ENCODE data around the gene ZNF700.
"Not testable (repeated sequence)": the region's sequence is repeated elsewhere in the genome, so short reads cannot be mapped to it uniquely, and the experiment has no call there.

Gene ZNF700

DNA sequence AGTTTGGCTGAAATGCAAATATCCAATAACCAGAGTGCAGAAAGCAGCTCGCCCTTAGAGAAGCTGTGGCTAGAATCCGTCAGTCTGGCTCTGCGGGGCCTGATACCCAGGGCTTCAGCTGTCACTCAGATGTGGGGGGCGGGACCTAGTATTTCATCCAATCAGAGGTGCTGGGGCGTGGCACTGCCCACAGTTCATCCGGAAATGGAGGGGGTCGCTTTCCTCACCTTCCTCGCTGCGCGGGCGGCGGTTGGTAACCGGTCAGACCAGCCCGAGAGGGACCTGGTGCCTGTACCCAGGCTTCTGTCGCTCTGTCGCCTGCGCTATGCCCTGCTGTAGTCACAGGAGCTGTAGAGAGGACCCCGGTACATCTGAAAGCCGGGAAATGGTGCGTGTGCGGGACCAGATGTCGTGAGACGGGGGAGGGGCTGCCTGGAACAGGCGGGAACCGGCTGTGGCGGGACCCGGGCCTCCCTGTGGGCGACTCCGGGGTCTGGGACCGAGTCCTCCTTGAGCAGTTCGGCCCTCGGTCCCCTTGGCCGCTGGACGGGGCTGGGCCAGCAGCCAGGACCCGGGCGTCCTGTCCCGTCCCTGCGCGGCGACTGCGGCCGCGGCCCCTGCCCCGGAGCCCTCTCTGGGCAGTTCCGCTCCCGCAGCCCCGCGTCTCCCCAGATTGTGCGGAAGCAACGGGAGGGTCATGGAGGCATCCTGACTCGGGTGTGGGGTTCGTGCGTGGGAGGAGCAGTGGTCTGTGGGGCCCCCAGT lies at the start of gene ZNF700:
TSS of gene ZNF700 (plus strand) at position 222 of the 765 bp plus-strand sequence. CDS start at position 326, 104 bp downstream.
- peak; percentile 8 for DNase-seq

DNA sequence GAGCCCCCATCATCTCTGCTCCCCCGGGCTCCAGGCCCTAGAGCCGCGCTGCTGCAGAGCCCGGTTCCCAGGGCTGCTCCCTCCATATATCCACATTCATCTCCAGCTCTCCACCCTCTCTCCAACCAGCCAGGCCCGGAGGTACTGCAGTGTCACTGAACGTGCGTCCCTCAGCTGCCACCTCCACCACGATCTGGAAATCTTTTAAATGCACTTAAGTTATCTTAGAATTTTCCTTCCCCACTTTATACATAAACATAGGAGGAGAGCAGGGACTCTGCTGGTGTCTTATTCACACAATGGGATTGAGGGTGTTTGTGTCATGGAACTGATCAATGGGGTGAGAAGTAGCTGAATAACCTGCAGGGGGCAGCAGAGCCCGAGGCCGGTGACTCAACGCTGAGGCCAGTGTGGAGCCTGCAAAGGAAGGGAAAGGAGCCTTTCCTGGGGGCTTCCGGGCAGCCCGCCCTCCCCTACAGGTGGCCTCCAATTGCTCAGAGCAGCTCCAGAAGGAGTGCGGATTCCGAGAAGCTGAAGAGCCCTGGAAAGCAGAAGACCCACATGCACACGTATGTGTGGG lies 45.1 kb upstream of the ZNF700 start:
- not testable (repeated sequence) for DNase-seq

GRCh38 chr19:11880598-11880997 lies 44.3 kb upstream of the ZNF700 start:
- no peak for DNase-seq

DNA sequence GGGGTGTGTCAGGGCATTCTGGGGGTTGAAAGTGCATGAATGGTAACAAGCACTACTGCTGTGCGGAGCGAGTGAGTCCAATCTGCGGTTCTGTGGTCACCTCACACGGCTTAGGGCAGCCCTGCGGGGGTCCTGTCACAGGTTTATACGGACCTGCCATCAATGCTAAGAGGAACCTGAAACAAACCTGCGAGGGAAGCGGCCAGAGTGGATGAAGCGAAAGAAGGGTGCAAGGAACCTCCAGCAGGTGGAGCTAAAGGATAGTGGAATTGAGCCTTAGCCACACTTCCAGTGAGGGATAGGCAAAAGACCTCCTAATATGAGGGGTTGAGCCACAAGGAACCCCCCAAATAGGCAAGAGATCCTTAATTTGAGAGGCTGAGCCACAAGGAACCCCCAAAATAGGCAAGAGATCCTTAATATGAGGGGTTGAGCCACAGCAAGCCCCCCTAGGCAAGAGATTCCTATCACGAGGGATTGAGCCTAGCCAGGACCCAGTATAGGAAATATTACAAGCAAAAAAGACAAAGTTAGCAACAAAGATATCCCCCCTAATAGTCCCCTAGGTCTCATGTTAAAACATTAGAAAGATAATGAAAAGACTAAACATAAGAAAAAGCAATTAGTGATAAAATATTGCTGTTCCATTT lies 43.6 kb upstream of the ZNF700 start:
- DNase-seq = peak; percentile 2

- DNase-seq = no peak
Observed at GRCh38 chr19:11882606-11883005, 42.3 kb upstream of the ZNF700 start.

DNA sequence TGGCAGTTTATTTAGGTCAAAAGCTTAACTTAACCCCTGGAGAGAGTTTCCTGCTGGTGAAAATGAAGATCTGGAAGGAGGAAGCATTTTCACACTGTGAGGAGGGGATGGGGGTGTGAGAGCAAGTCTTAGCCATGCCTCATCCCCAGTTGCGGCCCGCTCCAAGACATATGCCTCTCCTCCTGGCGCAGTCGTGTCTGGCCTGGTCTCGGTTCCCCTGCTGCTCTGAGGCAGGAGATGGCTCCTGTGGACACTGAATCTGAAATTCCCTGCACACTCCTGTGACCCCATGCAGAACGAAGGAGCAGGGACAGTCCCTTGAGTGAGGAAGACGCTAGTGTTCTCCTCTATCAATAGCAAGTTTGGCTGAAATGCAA lies 37.7 kb upstream of the ZNF700 start:
- DNase-seq = no peak

GRCh38 chr19:11887611-11888531 lies 37.0 kb upstream of the ZNF700 start, which contains the start of gene ZNF69:
Gene ZNF69, plus strand, starts transcription at chr19:11887782. Its CDS starts 142 bp downstream, at chr19:11887924.
- DNase-seq = no peak

- DNase-seq = not testable (repeated sequence)
Observed at GRCh38 chr19:11889901-11890300, 35.0 kb upstream of the ZNF700 start.

DNA sequence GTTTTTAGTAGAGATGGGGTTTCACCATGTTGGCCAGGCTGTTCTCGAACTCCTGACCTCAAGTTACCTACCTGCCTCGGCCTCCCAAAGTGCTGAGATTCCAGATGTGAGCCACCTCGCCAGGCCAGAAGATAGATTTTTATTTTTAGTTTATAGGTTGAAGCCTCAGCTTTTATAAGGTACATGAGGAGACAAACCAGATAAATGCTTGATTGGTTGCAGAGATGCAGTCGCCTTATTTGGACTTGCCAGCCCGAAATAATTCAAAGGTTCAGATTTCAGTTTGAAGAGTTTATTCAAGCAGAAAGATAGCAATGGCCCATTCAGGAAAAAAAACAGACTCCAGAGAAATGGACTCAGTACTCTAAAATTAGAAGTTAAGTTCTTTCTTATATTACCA lies 34.3 kb upstream of the ZNF700 start:
- no peak for DNase-seq

GRCh38 chr19:11894851-11895250 lies 30.1 kb upstream of the ZNF700 start:
- no peak for DNase-seq

- DNase-seq = no peak
Observed at GRCh38 chr19:11902228-11902627, 22.7 kb upstream of the ZNF700 start.

GRCh38 chr19:11905928-11906327 lies 19.0 kb upstream of the ZNF700 start:
- DNase-seq = no peak

DNA sequence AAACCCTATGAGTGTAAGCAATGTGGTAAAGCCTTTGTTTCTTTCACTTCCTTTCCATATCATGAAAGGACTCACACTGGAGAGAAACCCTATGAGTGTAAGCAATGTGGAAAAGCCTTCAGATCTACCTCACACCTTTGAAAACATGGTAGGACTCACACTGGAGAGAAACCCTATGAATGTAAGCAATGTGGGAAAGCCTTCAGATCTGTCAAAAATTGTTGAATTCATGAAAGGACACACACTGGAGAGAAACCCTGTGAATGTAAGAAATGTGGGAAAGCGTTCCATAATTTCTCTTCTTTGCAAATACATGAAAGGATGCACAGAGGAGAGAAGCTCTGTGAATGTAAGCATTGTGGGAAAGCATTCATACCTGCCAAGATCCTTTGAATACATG lies 13.0 kb upstream of the ZNF700 start:
- not testable (repeated sequence) for DNase-seq

DNA sequence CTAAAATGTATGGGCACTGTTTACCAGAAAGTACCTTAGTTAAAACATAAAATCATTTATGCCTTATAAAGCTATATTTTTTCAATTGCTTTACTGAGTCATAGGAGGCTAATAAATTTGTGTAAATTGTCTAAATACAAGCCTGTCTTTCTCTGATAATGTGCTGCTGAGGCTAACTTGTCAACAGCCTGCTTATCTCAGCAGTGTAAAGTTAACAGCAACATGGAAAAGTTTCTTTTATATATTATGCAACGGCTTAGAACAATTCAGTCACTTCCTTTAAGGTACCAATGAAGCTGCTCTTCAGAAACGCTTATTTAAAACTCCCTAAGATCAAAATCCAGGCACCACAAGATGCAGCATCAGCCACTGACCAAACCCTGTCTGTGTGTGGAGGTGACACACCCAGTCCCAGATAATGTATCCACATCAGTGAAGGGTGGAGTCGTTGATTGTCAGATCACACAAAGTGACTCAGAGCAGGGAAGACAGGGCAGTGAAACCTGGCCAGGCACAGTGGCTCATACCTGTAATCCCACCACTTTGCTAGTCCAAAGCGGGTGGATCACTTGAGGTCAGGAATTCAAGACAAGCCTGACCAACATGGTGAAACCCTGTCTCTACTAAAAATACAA lies 10.4 kb upstream of the ZNF700 start:
- not testable (repeated sequence) for DNase-seq

DNA sequence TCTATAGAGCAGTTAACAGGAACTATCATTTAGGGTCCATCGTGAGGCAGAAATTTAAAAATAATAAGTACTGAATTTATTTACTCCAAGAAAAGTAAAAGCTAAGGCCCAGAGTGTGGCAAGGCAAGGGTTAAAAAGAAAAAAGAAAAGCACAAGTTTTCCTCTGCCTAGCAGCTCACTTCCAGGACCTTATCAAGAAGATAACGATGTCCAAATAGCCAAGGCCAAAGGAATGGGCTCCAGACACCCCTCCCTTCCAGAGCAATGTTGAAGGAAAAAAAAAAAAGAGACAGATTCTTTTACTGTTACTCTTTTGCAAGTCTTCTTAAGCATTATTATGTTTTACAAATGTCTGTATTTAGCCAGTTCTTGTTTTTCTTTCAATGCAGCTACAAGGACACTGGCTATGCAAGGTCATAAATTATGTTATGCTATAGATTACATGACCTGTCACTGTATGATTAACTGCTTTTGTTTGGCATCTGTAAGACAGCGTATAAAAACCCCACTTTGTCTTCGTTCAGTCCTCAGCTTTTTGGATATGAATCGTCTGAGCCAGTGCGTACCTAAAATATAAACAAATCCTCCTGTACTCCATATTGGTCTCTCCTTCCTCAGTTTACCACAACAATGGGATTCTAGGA lies 2.9 kb upstream of the ZNF700 start:
- no peak for DNase-seq

DNA sequence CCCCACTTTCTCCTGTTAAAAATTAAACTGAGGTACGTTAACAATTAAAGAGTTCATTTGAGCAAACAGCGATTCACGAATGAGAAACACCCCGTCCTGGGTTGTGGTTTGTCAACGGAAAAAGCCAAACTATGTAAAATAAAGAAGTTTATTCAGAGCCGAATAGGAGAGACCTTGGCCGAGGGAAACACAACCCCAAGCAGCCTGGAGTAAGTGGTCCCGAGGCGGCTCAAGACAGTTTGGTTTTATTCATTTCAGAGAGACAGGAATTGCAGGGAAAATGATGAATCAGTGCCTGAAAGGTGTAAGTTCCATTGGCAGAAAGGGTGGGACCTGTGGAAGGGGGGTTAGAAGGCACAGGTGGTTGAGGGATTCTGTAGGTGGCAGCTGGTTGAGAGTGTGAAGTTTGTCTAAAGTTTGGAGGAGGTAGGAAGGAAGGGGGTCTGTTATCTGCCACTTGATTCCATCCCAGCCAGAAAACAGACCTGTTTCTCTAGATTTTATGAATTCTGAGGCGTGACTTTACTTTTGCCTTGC lies 812 bp downstream of the ZNF700 start:
- DNase-seq = not testable (repeated sequence)

DNA sequence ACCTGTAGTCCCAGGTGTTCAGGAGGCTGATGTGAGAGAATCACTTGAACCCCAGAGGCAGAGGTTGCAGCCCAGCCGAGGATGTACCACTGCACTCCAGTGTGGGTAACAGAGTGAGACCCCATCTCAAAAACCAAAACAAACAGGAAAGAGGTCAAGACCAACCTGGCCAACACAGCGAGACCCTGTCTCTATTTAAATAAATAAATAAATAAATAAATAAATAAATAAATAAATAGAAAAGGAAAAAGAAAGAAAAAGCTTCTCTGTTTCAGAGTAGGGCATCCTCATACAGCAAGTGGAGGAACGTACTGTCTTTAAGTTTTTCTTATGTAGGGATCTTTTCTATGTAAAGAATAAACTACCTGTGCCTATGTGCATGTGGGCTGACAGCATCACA lies 2.3 kb downstream of the ZNF700 start:
- no peak for DNase-seq

DNA sequence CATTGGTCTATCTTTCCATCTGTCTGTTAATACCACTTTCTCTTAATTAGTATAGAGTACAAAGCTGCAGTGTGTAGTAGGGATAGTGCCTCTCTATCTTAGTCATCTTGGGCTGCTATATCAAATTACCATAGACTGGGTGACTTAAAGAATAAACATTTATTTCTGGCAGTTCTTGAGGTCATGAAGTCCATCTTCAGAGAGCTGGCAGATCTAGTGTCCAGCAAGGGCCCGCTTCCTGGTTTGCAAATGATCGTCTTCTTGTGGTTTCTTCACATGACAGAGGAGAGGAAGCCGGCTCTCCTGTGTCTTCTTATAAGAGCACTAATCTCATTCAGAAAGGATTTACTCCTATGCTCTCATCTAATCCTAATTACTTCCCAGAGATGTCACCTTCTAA lies 6.1 kb downstream of the ZNF700 start:
- DNase-seq = no peak

DNA sequence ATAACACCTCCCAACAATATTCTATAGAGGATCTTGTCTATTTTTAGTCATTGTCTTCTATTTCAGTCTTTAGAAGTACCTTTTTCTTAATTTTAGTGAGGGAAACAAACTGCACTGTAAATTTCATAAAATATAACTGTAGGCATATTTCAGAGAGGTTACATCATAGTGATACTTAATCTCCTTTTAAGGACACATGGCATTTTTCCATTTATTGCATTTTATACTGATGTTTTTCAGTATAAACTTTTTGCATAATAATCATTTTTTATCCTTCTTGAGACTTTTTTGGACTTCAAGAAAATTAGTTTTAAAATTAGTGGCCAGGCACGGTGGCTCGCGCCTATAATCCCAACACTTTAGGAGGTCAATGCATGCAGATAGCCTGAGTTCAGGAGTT lies 6.6 kb downstream of the ZNF700 start:
- DNase-seq = no peak

GRCh38 chr19:11935829-11936228 lies 10.9 kb downstream of the ZNF700 start:
- not testable (repeated sequence) for DNase-seq

DNA sequence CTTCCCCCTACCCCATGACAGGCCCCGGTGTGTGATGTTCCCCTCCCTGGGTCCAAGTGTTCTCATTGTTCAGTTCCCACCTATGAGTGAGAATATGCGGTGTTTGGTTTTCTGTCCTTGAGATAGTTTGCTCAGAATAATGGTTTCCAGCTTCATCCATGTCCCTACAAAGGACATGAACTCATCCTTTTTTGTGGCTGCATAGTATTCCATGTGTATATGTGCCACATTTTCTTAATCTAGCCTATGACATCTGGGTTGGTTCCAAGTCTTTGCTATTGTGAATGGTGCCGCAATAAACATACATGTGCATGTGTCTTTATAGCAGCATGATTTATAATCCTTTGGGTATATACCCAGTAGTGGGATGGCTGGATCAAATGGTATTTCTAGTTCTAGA lies 13.5 kb downstream of the ZNF700 start:
- DNase-seq = not testable (repeated sequence)

Measured in NCI-H1694 (cell line).